ENCODE results near the gene SERPINA10. TPM values are rescaled to one million over a fixed set of nuclear protein-coding genes. Genes with fewer than 3 reads are reported as not detected.
"Not testable (repeated sequence)": the region's sequence is repeated elsewhere in the genome, so short reads cannot be mapped to it uniquely, and the experiment has no call there.

SERPINA10 gene
- polyA plus RNA-seq, 1 donor from 2014 or later = not detected

GRCh38 chr14:94267352-94267751 is 25.7 kb downstream of the SERPINA10 start:
- no peaks in the 10 kb centered on the region for H3K36me3 ChIP-seq (ENCODE audit: insufficient read depth, low read length)
- H3K27ac ChIP-seq (ENCODE audit: low read length) = no peak overlapping the region

GRCh38 chr14:94264195-94264594 is 28.9 kb downstream of the SERPINA10 start:
- not testable (repeated sequence) for H3K4me3 ChIP-seq (ENCODE audit: low read length); H3K79me2 ChIP-seq (replicated peaks; ENCODE audit: insufficient read depth, low read length); H3K27ac ChIP-seq (ENCODE audit: low read length); H4K20me1 ChIP-seq (ENCODE audit: insufficient read depth); H3K27me3 ChIP-seq (ENCODE audit: insufficient read depth, low read depth, low read length); H3K9me3 ChIP-seq (ENCODE audit: low read length); H3K9ac ChIP-seq (ENCODE audit: low read length); H3K9me2 ChIP-seq (ENCODE audit: insufficient read depth, low read length); H3K4me2 ChIP-seq (ENCODE audit: low read length); H3K36me3 ChIP-seq (ENCODE audit: insufficient read depth, low read length); H2AFZ ChIP-seq (ENCODE audit: low read depth, low read length); H3F3A ChIP-seq (ENCODE audit: insufficient read depth, low read length, poor library complexity, severe bottlenecking)

More at GRCh38 chr14:94267352-94267751, 25.7 kb downstream of the SERPINA10 start:
- Histone ChIP-seq H3K9ac (ENCODE audit: low read length) (no peak overlapping the region), H3K9me3 (ENCODE audit: low read length) (no peaks in the 10 kb centered on the region), H2AFZ (ENCODE audit: low read depth, low read length) (no peak overlapping the region), H3K4me3 (ENCODE audit: low read length) (no peak overlapping the region), H3K4me2 (ENCODE audit: low read length) (no peak overlapping the region), H3K79me2 (replicated peaks; ENCODE audit: insufficient read depth, low read length) (no peaks in the 10 kb centered on the region), H3K27me3 (ENCODE audit: insufficient read depth, low read depth, low read length) (no peaks in the 10 kb centered on the region), H3F3A (ENCODE audit: insufficient read depth, low read length, poor library complexity, severe bottlenecking) (no peaks in the 10 kb centered on the region), H4K20me1 (ENCODE audit: insufficient read depth) (no peaks in the 10 kb centered on the region), H3K9me2 (ENCODE audit: insufficient read depth, low read length) (no peaks in the 10 kb centered on the region)
- TF ChIP-seq REST (IDR thresholded peaks at IDR 0.05; ENCODE audit: borderline replicate concordance) = no peak
- no peak for TF ChIP-seq EP300 (conservative IDR thresholded peaks at IDR 0.05; ENCODE audit: poor library complexity, severe bottlenecking)
- no peak for TF ChIP-seq EZH2 (IDR thresholded peaks at IDR 0.05; ENCODE audit: borderline replicate concordance, insufficient read depth, low read length, poor library complexity, severe bottlenecking)
- TF ChIP-seq SMC3 (conservative IDR thresholded peaks at IDR 0.05; ENCODE audit: poor library complexity) = no peak
- TF ChIP-seq CTCF (IDR thresholded peaks at IDR 0.05; ENCODE audit: poor library complexity, severe bottlenecking) = no peak
- no peak for TF ChIP-seq POLR2AphosphoS5 (IDR thresholded peaks at IDR 0.05)
- TF ChIP-seq MXI1 (conservative IDR thresholded peaks at IDR 0.05; ENCODE audit: poor library complexity, severe bottlenecking) = no peak
- TF ChIP-seq TAF1 (IDR thresholded peaks at IDR 0.05; ENCODE audit: low read depth) = no peak
- TF ChIP-seq RAD21 (conservative IDR thresholded peaks at IDR 0.05) = no peak

- Histone ChIP-seq H3K9me2 (ENCODE audit: insufficient read depth, low read length) (no peaks in the 10 kb centered on the region), H3K79me2 (replicated peaks; ENCODE audit: insufficient read depth, low read length) (no peaks in the 10 kb centered on the region), H2AFZ (ENCODE audit: low read depth, low read length) (no peak overlapping the region), H3K9me3 (ENCODE audit: low read length) (no peaks in the 10 kb centered on the region), H4K20me1 (ENCODE audit: insufficient read depth) (no peaks in the 10 kb centered on the region), H3F3A (ENCODE audit: insufficient read depth, low read length, poor library complexity, severe bottlenecking) (no peaks in the 10 kb centered on the region), H3K4me3 (ENCODE audit: low read length) (no peak overlapping the region), H3K27me3 (ENCODE audit: insufficient read depth, low read depth, low read length) (no peaks in the 10 kb centered on the region), H3K36me3 (ENCODE audit: insufficient read depth, low read length) (no peaks in the 10 kb centered on the region), H3K27ac (ENCODE audit: low read length) (no peak overlapping the region), H3K9ac (ENCODE audit: low read length) (no peak overlapping the region), H3K4me2 (ENCODE audit: low read length) (no peak overlapping the region)
- TF ChIP-seq SMC3 (conservative IDR thresholded peaks at IDR 0.05; ENCODE audit: poor library complexity) (no peak), MXI1 (conservative IDR thresholded peaks at IDR 0.05; ENCODE audit: poor library complexity, severe bottlenecking) (no peak), EZH2 (IDR thresholded peaks at IDR 0.05; ENCODE audit: borderline replicate concordance, insufficient read depth, low read length, poor library complexity, severe bottlenecking) (no peak), RAD21 (conservative IDR thresholded peaks at IDR 0.05) (no peak), CTCF (IDR thresholded peaks at IDR 0.05; ENCODE audit: poor library complexity, severe bottlenecking) (no peak), EP300 (conservative IDR thresholded peaks at IDR 0.05; ENCODE audit: poor library complexity, severe bottlenecking) (no peak)
Measured at GRCh38 chr14:94244182-94244581, 48.9 kb downstream of the SERPINA10 start.

All from neural cell (in vitro differentiated cells).